ENCODE data around the gene METTL23.

Gene METTL23

GRCh38 chr17:76716839-76717215 is 9.8 kb upstream of the METTL23 start:
- H3K27me3 ChIP-seq (replicated peaks; ENCODE audit: insufficient read depth, low read length) = no peaks in the 10 kb centered on the region
- peaks cover 7% of the 10 kb centered on the region; the same call in 1 of the 2 replicates for H3K36me3 ChIP-seq (replicated peaks; ENCODE audit: insufficient read depth, low read length)
- H3K9ac ChIP-seq (ENCODE audit: low read length) = no peak overlapping the region
- peaks cover 24% of the 10 kb centered on the region for H3K4me1 ChIP-seq (ENCODE audit: low read length)
- peaks cover 46% of the 10 kb centered on the region for H3K79me2 ChIP-seq (ENCODE audit: low read length)
- TF ChIP-seq EZH2phosphoT487 (IDR thresholded peaks at IDR 0.05; ENCODE audit: low read length) (no peak), CTCF (IDR thresholded peaks at IDR 0.05; ENCODE audit: low read length) (no peak), EZH2 (optimal IDR thresholded peaks at IDR 0.05; ENCODE audit: low read depth, low read length) (no peak)
- H3K9me3 ChIP-seq (replicated peaks; ENCODE audit: insufficient read depth, low read length) = no peaks in the 10 kb centered on the region
- H4K20me1 ChIP-seq (ENCODE audit: insufficient read depth, low read length) = no peaks in the 10 kb centered on the region
- no peak for DNase-seq
- no peak overlapping the region for H2AFZ ChIP-seq (ENCODE audit: low read length)
- peaks cover 22% of the 10 kb centered on the region for H3F3A ChIP-seq (ENCODE audit: insufficient read depth, low read length)
- no peaks in the 10 kb centered on the region for H3K9me2 ChIP-seq (replicated peaks; ENCODE audit: insufficient read depth, low read length)
- no peak overlapping the region for H3K4me2 ChIP-seq (ENCODE audit: low read depth, low read length)
- H3K4me3 ChIP-seq (ENCODE audit: low read length) = no peak overlapping the region
- no peak overlapping the region for H3K27ac ChIP-seq (ENCODE audit: low read length)

GRCh38 chr17:76718516-76718915 is 8.1 kb upstream of the METTL23 start:
- DNase-seq = no peak

DNA sequence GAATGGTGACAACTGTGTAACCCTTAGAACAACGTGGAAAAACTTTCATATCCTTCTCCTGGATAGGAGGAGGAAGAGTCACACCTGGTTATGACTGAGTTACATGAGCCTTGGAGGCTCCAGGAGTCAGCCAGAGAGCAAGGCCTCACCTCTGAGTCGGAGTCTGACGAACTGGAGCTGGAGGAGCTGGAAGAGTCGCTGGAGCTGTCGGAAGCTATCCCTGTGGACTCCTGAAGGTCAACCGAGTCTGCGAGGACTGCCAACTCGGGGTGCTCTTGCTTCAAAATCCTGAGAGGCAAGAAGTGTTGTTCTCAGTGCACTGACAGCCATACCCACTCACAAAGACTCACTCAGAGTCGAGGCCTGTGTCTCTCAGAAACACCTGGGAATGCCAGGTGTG is 6.4 kb upstream of the METTL23 start:
- no peak for TF ChIP-seq EZH2 (optimal IDR thresholded peaks at IDR 0.05; ENCODE audit: low read depth, low read length)
- no peak for TF ChIP-seq CTCF (IDR thresholded peaks at IDR 0.05; ENCODE audit: low read length)
- no peak for TF ChIP-seq EZH2phosphoT487 (IDR thresholded peaks at IDR 0.05; ENCODE audit: low read length)
- H3K9ac ChIP-seq (ENCODE audit: low read length) = no peak overlapping the region
- DNase-seq = no peak
- peaks cover 65% of the 10 kb centered on the region for H3K79me2 ChIP-seq (ENCODE audit: low read length)
- no peaks in the 10 kb centered on the region for H3K27me3 ChIP-seq (replicated peaks; ENCODE audit: insufficient read depth, low read length)
- H4K20me1 ChIP-seq (ENCODE audit: insufficient read depth, low read length) = no peaks in the 10 kb centered on the region
- no peaks in the 10 kb centered on the region for H3K9me3 ChIP-seq (replicated peaks; ENCODE audit: insufficient read depth, low read length)
- no peak overlapping the region for H3K27ac ChIP-seq (ENCODE audit: low read length)
- peaks cover 25% of the 10 kb centered on the region for H3K4me1 ChIP-seq (ENCODE audit: low read length)
- no peak overlapping the region for H3K4me3 ChIP-seq (ENCODE audit: low read length)
- no peak overlapping the region for H3K4me2 ChIP-seq (ENCODE audit: low read depth, low read length)
- peaks cover 23% of the 10 kb centered on the region for H3F3A ChIP-seq (ENCODE audit: insufficient read depth, low read length)
- no peak overlapping the region for H2AFZ ChIP-seq (ENCODE audit: low read length)
- peaks cover 15% of the 10 kb centered on the region for H3K36me3 ChIP-seq (replicated peaks; ENCODE audit: insufficient read depth, low read length)
- no peaks in the 10 kb centered on the region for H3K9me2 ChIP-seq (replicated peaks; ENCODE audit: insufficient read depth, low read length)

More at GRCh38 chr17:76718516-76718915, 8.1 kb upstream of the METTL23 start:
- H3K36me3 ChIP-seq (replicated peaks; ENCODE audit: insufficient read depth, low read length) = peaks cover 7% of the 10 kb centered on the region
- H4K20me1 ChIP-seq (ENCODE audit: insufficient read depth, low read length) = no peaks in the 10 kb centered on the region
- no peak overlapping the region for H3K4me2 ChIP-seq (ENCODE audit: low read depth, low read length)
- no peak overlapping the region for H3K4me3 ChIP-seq (ENCODE audit: low read length)
- no peaks in the 10 kb centered on the region for H3K9me2 ChIP-seq (replicated peaks; ENCODE audit: insufficient read depth, low read length)
- H3K27me3 ChIP-seq (replicated peaks; ENCODE audit: insufficient read depth, low read length) = no peaks in the 10 kb centered on the region
- H3K9me3 ChIP-seq (replicated peaks; ENCODE audit: insufficient read depth, low read length) = no peaks in the 10 kb centered on the region
- no peak overlapping the region for H3K9ac ChIP-seq (ENCODE audit: low read length)
- peaks cover 60% of the 10 kb centered on the region for H3K79me2 ChIP-seq (ENCODE audit: low read length)
- peaks cover 25% of the 10 kb centered on the region for H3K4me1 ChIP-seq (ENCODE audit: low read length)
- H3F3A ChIP-seq (ENCODE audit: insufficient read depth, low read length) = peaks cover 25% of the 10 kb centered on the region
- H3K27ac ChIP-seq (ENCODE audit: low read length) = no peak overlapping the region
- TF ChIP-seq EZH2 (optimal IDR thresholded peaks at IDR 0.05; ENCODE audit: low read depth, low read length) (no peak), CTCF (IDR thresholded peaks at IDR 0.05; ENCODE audit: low read length) (no peak), EZH2phosphoT487 (IDR thresholded peaks at IDR 0.05; ENCODE audit: low read length) (no peak)
- no peak overlapping the region for H2AFZ ChIP-seq (ENCODE audit: low read length)

Data from MM.1S (cell line).